Neural progenitor cell (in vitro differentiated cells): ENCODE results near the gene NCK2.

ENCODE experiments used
- EZH2 ChIP-seq: fragments of 200-600 bp; sonication (generic); IDR thresholded peaks from 2 replicates; pipeline ENCODE4 v1.6.1; 2017; ENCODE audit warnings: antibody characterized with exemption, mild to moderate bottlenecking, moderate library complexity
- TF ChIP-seq, protein P1 (sequence below): fragments of 200-600 bp; sonication (generic); IDR thresholded peaks from 2 replicates; pipeline ENCODE4 v1.5.1; 2017; ENCODE audit warnings: antibody characterized with exemption, mild to moderate bottlenecking

DNA sequence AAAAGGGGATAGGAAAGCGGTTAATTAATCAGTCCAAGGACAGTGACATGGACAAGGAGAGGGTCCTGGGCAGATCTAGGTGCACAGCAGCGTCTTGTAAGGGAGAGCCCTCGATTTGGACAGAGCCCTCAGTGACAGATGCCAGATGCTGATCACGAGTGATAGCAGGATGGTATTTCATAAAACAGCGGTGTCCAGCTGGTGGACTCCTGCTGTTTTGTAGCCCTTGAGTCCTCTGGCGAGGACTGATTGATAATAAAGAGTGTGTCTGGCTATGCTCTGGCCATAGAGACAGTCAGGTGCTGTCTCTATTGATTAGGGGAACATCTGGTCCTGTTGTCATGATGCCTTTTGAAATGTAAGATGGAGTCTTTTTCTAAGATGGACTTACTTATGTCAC lies 180.7 kb downstream of the NCK2 start:
- TF ChIP-seq, protein P1, sequence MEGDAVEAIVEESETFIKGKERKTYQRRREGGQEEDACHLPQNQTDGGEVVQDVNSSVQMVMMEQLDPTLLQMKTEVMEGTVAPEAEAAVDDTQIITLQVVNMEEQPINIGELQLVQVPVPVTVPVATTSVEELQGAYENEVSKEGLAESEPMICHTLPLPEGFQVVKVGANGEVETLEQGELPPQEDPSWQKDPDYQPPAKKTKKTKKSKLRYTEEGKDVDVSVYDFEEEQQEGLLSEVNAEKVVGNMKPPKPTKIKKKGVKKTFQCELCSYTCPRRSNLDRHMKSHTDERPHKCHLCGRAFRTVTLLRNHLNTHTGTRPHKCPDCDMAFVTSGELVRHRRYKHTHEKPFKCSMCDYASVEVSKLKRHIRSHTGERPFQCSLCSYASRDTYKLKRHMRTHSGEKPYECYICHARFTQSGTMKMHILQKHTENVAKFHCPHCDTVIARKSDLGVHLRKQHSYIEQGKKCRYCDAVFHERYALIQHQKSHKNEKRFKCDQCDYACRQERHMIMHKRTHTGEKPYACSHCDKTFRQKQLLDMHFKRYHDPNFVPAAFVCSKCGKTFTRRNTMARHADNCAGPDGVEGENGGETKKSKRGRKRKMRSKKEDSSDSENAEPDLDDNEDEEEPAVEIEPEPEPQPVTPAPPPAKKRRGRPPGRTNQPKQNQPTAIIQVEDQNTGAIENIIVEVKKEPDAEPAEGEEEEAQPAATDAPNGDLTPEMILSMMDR: no peak
- no peak for TF ChIP-seq EZH2
